NOMO-1 treated with DMSO at 0.1 percent for 48 hours (cell line): ENCODE results near the gene ACACA.

ENCODE experiments used
- DNase-seq: peaks from one replicate; lab custom pipeline; 2025; ENCODE audit not compliant: unreplicated experiment; lab: John Stamatoyannopoulos, UW

The ACACA gene

GRCh38 chr17:37399265-37399803 is 7.3 kb downstream of the ACACA start:
- DNase-seq = no peak

GRCh38 chr17:37393352-37393751 is 13.3 kb downstream of the ACACA start:
- DNase-seq = no peak

- DNase-seq = no peak
Observed at GRCh38 chr17:37392024-37392590, 14.5 kb downstream of the ACACA start.

GRCh38 chr17:37391146-37391545 is 15.5 kb downstream of the ACACA start:
- no peak for DNase-seq

GRCh38 chr17:37389160-37389559 is 17.5 kb downstream of the ACACA start:
- no peak for DNase-seq

- DNase-seq = no peak
Observed at GRCh38 chr17:37388266-37388665, 18.4 kb downstream of the ACACA start.

GRCh38 chr17:37386462-37386861 is 20.2 kb downstream of the ACACA start:
- no peak for DNase-seq

GRCh38 chr17:37385474-37385990 is 21.1 kb downstream of the ACACA start:
- no peak for DNase-seq

- DNase-seq = no peak
Observed at GRCh38 chr17:37384560-37385149, 22.0 kb downstream of the ACACA start.

GRCh38 chr17:37382056-37382455 is 24.6 kb downstream of the ACACA start:
- DNase-seq = no peak

- DNase-seq = no peak
Observed at GRCh38 chr17:37375706-37376105, 30.9 kb downstream of the ACACA start, which contains the start of gene C17orf78. C17orf78 (plus strand) TSS chr17:37375985; CDS start chr17:37376093, 108 bp downstream.

GRCh38 chr17:37373530-37374159 is 33.0 kb downstream of the ACACA start:
- DNase-seq = peak; percentile 89

GRCh38 chr17:37368577-37368976 is 38.1 kb downstream of the ACACA start:
- peak; percentile 45 for DNase-seq

- DNase-seq = no peak
Observed at GRCh38 chr17:37365589-37365988, 41.0 kb downstream of the ACACA start.

GRCh38 chr17:37361543-37361942 is 45.1 kb downstream of the ACACA start:
- DNase-seq = peak; percentile 31

GRCh38 chr17:37360632-37361031 is 46.0 kb downstream of the ACACA start:
- DNase-seq = no peak

GRCh38 chr17:37359682-37360188 is 46.9 kb downstream of the ACACA start:
- no peak for DNase-seq

- peak; percentile 95 for DNase-seq
Observed at GRCh38 chr17:37358830-37359681, 47.6 kb downstream of the ACACA start.

GRCh38 chr17:37358098-37358829 is 48.4 kb downstream of the ACACA start:
- peak; percentile 20 for DNase-seq
